HG03469 (cell line): Measurements from ENCODE around the gene EMC9.

Source experiments
- ATAC-seq: cut with Tn5 transposase; IDR thresholded peaks from one replicate; pipeline ENCODE4 v1.9.1; 2021; ENCODE audit warnings: mild to moderate bottlenecking, moderate library complexity, moderate number of reproducible peaks; ENCODE audit not compliant: unreplicated experiment

Gene EMC9

GRCh38 chr14:24132061-24132685, 9.2 kb downstream of the EMC9 start:
- ATAC-seq: no peak

GRCh38 chr14:24131549-24131966, 9.8 kb downstream of the EMC9 start:
- no peak for ATAC-seq

GRCh38 chr14:24130717-24131548, 10.5 kb downstream of the EMC9 start:
- no peak for ATAC-seq

- no peak for ATAC-seq
Observed at GRCh38 chr14:24130380-24130716, 11.0 kb downstream of the EMC9 start, which contains the start of gene FITM1. TSS of gene FITM1 (plus strand) at chr14:24130659. CDS start at chr14:24131564, 905 bp downstream.

GRCh38 chr14:24129410-24129998, 11.9 kb downstream of the EMC9 start:
- no peak for ATAC-seq

GRCh38 chr14:24127673-24128072, 13.7 kb downstream of the EMC9 start:
- no peak for ATAC-seq

GRCh38 chr14:24126939-24127338, 14.5 kb downstream of the EMC9 start:
- ATAC-seq: no peak

- peak; percentile 41 for ATAC-seq
Observed at GRCh38 chr14:24123424-24124417, 17.7 kb downstream of the EMC9 start.

- ATAC-seq: no peak
Observed at GRCh38 chr14:24122898-24123297, 18.5 kb downstream of the EMC9 start.

- ATAC-seq: no peak
Observed at GRCh38 chr14:24122416-24122815, 19.0 kb downstream of the EMC9 start.

- ATAC-seq: no peak
Observed at GRCh38 chr14:24121210-24121609, 20.2 kb downstream of the EMC9 start.

- ATAC-seq: no peak
Observed at GRCh38 chr14:24119691-24120090, 21.7 kb downstream of the EMC9 start.

- no peak for ATAC-seq
Observed at GRCh38 chr14:24117179-24117578, 24.2 kb downstream of the EMC9 start.

- ATAC-seq: no peak
Observed at GRCh38 chr14:24116128-24116814, 25.1 kb downstream of the EMC9 start.

GRCh38 chr14:24115422-24116127, 25.8 kb downstream of the EMC9 start:
- no peak for ATAC-seq

- peak; percentile 74 for ATAC-seq
Observed at GRCh38 chr14:24114532-24115421, 26.6 kb downstream of the EMC9 start, which contains the start of the genes DCAF11 and NRL. TSS of gene DCAF11 (plus strand) at chr14:24114777. CDS start at chr14:24115595, 818 bp downstream. TSS of gene NRL (minus strand) at chr14:24114949. CDS start at chr14:24082848, 32,101 bp downstream.

- peak; percentile 10 for ATAC-seq
Observed at GRCh38 chr14:24113801-24114531, 27.4 kb downstream of the EMC9 start.

GRCh38 chr14:24113379-24113800, 28.0 kb downstream of the EMC9 start:
- no peak for ATAC-seq
